Fibroblast of lung (primary cell): ENCODE data around the gene GON7.

Experiments
- CTCF ChIP-seq, 2 donors: IDR thresholded peaks in 1 of 2; conservative IDR thresholded peaks in 1 of 2; 1 replicate in 1 of 2; 2 replicates in 1 of 2; pipeline ENCODE4 v1.5.1; 2011 to 2012; ENCODE audit warnings: low read length in 2 of 2, control low read depth in 1 of 2, inconsistent platforms in 1 of 2, low read depth in 1 of 2, mild to moderate bottlenecking in 1 of 2
- EZH2 ChIP-seq: IDR thresholded peaks from 2 replicates; pipeline ENCODE4 v1.5.1; 2012; ENCODE audit warnings: low read length, control low read depth, mild to moderate bottlenecking; ENCODE audit errors: missing control alignments

DNA sequence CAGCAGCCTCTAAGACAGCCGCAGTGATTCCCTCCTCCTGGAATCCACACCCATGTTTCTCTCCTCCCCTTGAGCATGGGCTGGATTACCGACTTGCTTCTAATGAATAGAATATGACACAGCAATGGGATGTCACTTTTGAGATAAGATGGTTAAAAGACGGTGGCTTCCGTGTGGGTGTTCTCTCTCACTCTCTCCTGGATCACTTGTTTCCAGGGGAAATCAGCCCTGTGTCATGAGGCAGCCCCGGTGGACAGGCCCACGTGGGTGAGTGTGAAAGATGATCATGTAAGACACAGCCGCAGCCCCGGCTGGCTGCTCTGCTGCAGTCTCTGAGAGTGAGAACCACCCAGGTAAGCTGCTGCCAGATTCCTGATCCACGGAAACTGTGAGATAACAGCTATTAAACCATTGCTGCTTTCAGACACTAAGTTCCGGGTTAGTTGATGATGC, 32.9 kb downstream of the GON7 start:
- TF ChIP-seq EZH2 (no peak), CTCF (conservative IDR thresholded peaks at IDR 0.05 in 1 of 2, IDR thresholded peaks at IDR 0.05 in 1 of 2; ENCODE audit: low read depth in 1 of 2, low read length in 2 of 2) (no peak)
